BJ (cell line): ENCODE data around the gene POLR2F. TPM values are rescaled to one million over a fixed set of nuclear protein-coding genes. Genes with fewer than 3 reads are reported as not detected.
"Not testable (repeated sequence)": the region's sequence is repeated elsewhere in the genome, so short reads cannot be mapped to it uniquely, and the experiment has no call there.

Experiments used
- CTCF ChIA-PET: fragments of 350-600 bp; formaldehyde crosslinking; extraction: SDS; loops from one replicate; lab custom pipeline; 2021; ENCODE audit warnings: antibody characterized with exemption, inconsistent platforms; lab: Yijun Ruan, JAX
- POLR2A ChIA-PET: fragments of 300-600 bp; sonication (Branson Sonifier 250); formaldehyde crosslinking; extraction: SDS; loops from one replicate; lab custom pipeline; 2021; ENCODE audit warnings: antibody characterized with exemption; lab: Charles Lee
- DNase-seq: peaks from one replicate; pipeline ENCODE4 v3.0.0-alpha.2; 2011; ENCODE audit warnings: low read depth
- H3K27me3 ChIP-seq: 2 replicates; pipeline ENCODE4 v1.6.0; 2011; ENCODE audit warnings: low read length; ENCODE audit not compliant: control insufficient read depth, insufficient read depth
- H3K36me3 ChIP-seq: 2 replicates; pipeline ENCODE4 v1.5.1; 2011; ENCODE audit warnings: low read length; ENCODE audit not compliant: control insufficient read depth, insufficient read depth
- H3K4me3 ChIP-seq: 2 replicates; pipeline ENCODE4 v1.5.1; 2011; ENCODE audit warnings: low read depth, mild to moderate bottlenecking, control low read depth, low read length
- polyA plus RNA-seq: library from polyadenylated mRNA; depleted of rRNA; stranded (reverse); fragments of >200 nt; gene quantifications from 2 replicates; pipeline ENCODE4 v1.2.3, GENCODE V29; 2011
- TF ChIP-seq, protein P1 (sequence below): IDR thresholded peaks from 2 replicates; pipeline ENCODE4 v1.5.1; 2011; ENCODE audit warnings: low read depth, mild to moderate bottlenecking, control low read depth, inconsistent platforms, low read length, moderate library complexity; ENCODE audit not compliant: insufficient read depth

The POLR2F gene
- polyA plus RNA-seq, 1 experiment: 92.1 TPM

GRCh38 chr22:37943136-37943824 lies 10.2 kb upstream of the POLR2F start:
- TF ChIP-seq, protein P1, sequence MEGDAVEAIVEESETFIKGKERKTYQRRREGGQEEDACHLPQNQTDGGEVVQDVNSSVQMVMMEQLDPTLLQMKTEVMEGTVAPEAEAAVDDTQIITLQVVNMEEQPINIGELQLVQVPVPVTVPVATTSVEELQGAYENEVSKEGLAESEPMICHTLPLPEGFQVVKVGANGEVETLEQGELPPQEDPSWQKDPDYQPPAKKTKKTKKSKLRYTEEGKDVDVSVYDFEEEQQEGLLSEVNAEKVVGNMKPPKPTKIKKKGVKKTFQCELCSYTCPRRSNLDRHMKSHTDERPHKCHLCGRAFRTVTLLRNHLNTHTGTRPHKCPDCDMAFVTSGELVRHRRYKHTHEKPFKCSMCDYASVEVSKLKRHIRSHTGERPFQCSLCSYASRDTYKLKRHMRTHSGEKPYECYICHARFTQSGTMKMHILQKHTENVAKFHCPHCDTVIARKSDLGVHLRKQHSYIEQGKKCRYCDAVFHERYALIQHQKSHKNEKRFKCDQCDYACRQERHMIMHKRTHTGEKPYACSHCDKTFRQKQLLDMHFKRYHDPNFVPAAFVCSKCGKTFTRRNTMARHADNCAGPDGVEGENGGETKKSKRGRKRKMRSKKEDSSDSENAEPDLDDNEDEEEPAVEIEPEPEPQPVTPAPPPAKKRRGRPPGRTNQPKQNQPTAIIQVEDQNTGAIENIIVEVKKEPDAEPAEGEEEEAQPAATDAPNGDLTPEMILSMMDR: no peak
- POLR2A ChIA-PET: no interaction called here

DNA sequence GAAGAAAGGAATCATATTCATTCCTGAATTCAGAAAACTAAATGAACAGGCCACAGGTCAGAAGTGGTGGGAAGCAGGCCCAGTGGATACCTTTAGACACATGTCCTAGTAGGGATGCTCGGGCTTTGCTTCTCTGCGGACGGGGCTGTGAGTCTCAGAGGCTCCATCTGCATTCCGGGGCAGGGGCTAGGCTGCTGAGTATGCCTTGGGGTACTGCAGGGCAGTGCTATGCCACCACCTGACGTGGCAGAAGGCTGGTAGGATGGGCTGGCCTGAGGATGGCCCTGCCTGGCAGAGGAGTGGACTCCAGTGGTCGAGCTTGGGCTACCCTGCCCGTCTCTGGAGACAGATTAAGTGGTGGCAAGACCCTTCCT lies 9.7 kb upstream of the POLR2F start:
- no peak for DNase-seq
- Histone ChIP-seq H3K36me3 (peaks cover 27% of the 10 kb centered on the region), H3K4me3 (no peak overlapping the region), H3K27me3 (no peaks in the 10 kb centered on the region)
- TF ChIP-seq, protein P1: no peak
- POLR2A ChIA-PET: no interaction called here
- CTCF ChIA-PET: interaction anchor here (0.9 to 1.8 kb wide), 2 partner anchors 10 to 56 kb away, joined by 3 to 7 read pairs; no protein-coding TSS in a partner anchor

More at GRCh38 chr22:37943136-37943824, 10.2 kb upstream of the POLR2F start:
- no peak for DNase-seq
- CTCF ChIA-PET: interaction anchor here (0.9 to 1.8 kb wide), 2 partner anchors 9 to 56 kb away, joined by 3 to 7 read pairs; no protein-coding TSS in a partner anchor
- Histone ChIP-seq H3K36me3 (peaks cover 27% of the 10 kb centered on the region), H3K27me3 (no peaks in the 10 kb centered on the region), H3K4me3 (no peak overlapping the region)

GRCh38 chr22:37944423-37944822 lies 9.1 kb upstream of the POLR2F start:
- DNase-seq, POLR2A ChIA-PET, H3K27me3 ChIP-seq, H3K4me3 ChIP-seq: not testable (repeated sequence)
- H3K36me3 ChIP-seq: peaks cover 24% of the 10 kb centered on the region
- CTCF ChIA-PET: interaction anchor here (1.8 kb wide), 1 partner anchor 11 kb away, joined by 7 read pairs; no protein-coding TSS in a partner anchor

DNA sequence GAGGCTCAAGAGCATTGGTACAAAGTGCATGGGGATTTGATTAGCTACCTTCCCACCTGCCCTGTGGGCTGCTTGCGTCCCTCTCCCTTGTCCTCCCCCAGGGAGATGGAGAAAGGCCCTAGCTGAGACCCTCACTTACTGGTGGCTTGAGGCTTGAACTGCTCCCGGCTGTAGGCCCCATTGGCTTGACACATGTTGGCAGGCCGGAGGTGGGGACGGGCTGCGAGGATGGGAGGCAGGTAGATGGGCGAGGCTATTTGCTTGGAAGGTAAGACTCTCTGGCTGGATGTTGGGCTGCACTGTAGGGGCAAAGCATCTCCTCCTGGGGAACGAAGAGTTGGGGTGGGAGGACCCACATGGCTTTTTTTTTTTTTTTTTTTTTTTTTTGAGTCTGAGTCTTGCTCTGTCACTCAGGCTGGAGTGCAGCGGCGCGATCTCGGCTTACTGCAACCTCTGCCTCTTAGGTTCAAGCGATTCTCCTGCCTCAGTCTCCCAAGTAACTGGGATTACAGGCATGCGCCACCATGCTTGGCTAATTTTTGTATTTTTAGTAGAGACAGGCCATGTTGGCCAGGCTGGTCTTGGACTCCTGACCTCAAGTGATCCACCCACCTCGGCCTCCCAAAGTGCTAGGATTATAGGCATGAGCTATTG lies 6.2 kb upstream of the POLR2F start:
- H3K4me3 ChIP-seq, H3K27me3 ChIP-seq, DNase-seq, H3K36me3 ChIP-seq: not testable (repeated sequence)
- ChIA-PET CTCF (interaction anchor here (0.9 to 1.6 kb wide), 3 partner anchors 13 to 84 kb away, joined by 3 to 7 read pairs (median 4); no protein-coding TSS in a partner anchor), POLR2A (interaction anchor here (0.5 kb wide), 1 partner anchor 855 kb away, joined by 8 read pairs; no protein-coding TSS in a partner anchor)

DNA sequence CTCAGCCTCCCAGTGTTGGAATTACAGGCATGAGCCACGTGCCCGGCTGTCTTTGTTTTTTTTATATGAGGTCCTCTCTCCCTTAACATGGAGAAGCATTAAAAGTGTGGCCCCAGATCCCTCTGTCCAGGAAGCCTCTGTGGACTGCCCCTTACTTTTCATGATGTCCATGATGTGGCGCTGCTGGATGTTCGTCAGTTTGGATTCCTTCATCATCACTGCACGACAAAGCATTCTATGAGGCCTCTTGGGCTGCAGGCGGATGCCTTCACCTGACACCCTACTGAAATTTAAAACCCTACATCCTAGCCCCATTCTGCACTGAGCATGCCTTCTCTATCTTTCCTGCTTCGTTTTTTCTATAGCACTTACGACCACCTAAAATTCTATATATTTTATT lies 2.2 kb upstream of the POLR2F start:
- ChIA-PET POLR2A (interaction anchor here (0.6 kb wide), 1 partner anchor 11 kb away, joined by 9 read pairs; no protein-coding TSS in a partner anchor), CTCF (no interaction called here)
- Histone ChIP-seq H3K36me3 (no peaks in the 10 kb centered on the region), H3K4me3 (no peak overlapping the region), H3K27me3 (no peaks in the 10 kb centered on the region)
- TF ChIP-seq, protein P1: no peak
- DNase-seq: no peak

GRCh38 chr22:37952629-37953028 lies 870 bp upstream of the POLR2F start:
- peak overlapping the region; percentile 100 for H3K4me3 ChIP-seq
- POLR2A ChIA-PET, H3K36me3 ChIP-seq, H3K27me3 ChIP-seq, DNase-seq: not testable (repeated sequence)
- CTCF ChIA-PET: interaction anchor here (1.0 to 2.9 kb wide), 4 partner anchors 12 to 137 kb away, joined by 3 to 14 read pairs (median 6); no protein-coding TSS in a partner anchor
